GM12891 (cell line): Measurements from ENCODE around the gene IRX3.

Experiments used
- POLR2A ChIP-seq: IDR thresholded peaks from 2 replicates; pipeline ENCODE4 v1.6.1; 2011; ENCODE audit warnings: low read depth, low read length, control low read depth
- POLR2AphosphoS5 ChIP-seq: IDR thresholded peaks from 2 replicates; pipeline ENCODE4 v1.6.1; 2011; ENCODE audit warnings: low read depth, low read length, control low read depth
- POU2F2 ChIP-seq: IDR thresholded peaks from 2 replicates; pipeline ENCODE4 v1.6.1; 2011; ENCODE audit warnings: low read depth, mild to moderate bottlenecking, control low read depth, low read length, moderate library complexity
- SPI1 ChIP-seq: IDR thresholded peaks from 2 replicates; pipeline ENCODE4 v1.6.1; 2011; ENCODE audit warnings: low read depth, low read length, control low read depth
- TAF1 ChIP-seq: IDR thresholded peaks from 2 replicates; pipeline ENCODE4 v1.6.1; 2011; ENCODE audit warnings: low read depth, low read length, control low read depth

GRCh38 chr16:54283725-54284318 is 2.8 kb downstream of the IRX3 start:
- TF ChIP-seq POLR2A, result no peak
- TF ChIP-seq POLR2AphosphoS5, result no peak
- TF ChIP-seq TAF1, result no peak
- no peak for TF ChIP-seq SPI1
- TF ChIP-seq POU2F2, result no peak
